WTC11 (cell line): ENCODE results near the gene C14orf93. TPM values are rescaled to one million over a fixed set of nuclear protein-coding genes. Genes with fewer than 3 reads are reported as not detected.

ENCODE experiments used
- ATAC-seq: fragments of 200-7000 bp; cut with Tn5 transposase; 2 replicates; pipeline ENCODE4 v1.10.0; 2021; ENCODE audit warnings: mild to moderate bottlenecking, moderate library complexity
- CTCF ChIA-PET: fragments of 300-600 bp; sonication (Branson Sonifier 250); formaldehyde crosslinking; loops from one replicate; lab custom pipeline; 2021; ENCODE audit warnings: antibody characterized with exemption; lab: Charles Lee
- POLR2A ChIA-PET: fragments of 350-600 bp; sonication (Branson Sonifier 250); formaldehyde crosslinking; loops from one replicate; lab custom pipeline; 2021; ENCODE audit warnings: antibody characterized with exemption; lab: Charles Lee
- DNase-seq: peaks from one replicate; pipeline ENCODE4 v3.0.0; 2021; ENCODE audit warnings: low spot score
- H3K27ac Mint-ChIP-seq: 2 replicates; pipeline ENCODE4 v1.8.0; 2021; ENCODE audit warnings: mixed read lengths
- H3K27me3 Mint-ChIP-seq: 2 replicates; pipeline ENCODE4 v1.8.0; 2021; ENCODE audit warnings: low read depth, mild to moderate bottlenecking, moderate library complexity, mixed read lengths
- H3K36me3 Mint-ChIP-seq: 2 replicates; pipeline ENCODE4 v1.8.0; 2021; ENCODE audit warnings: mixed read lengths
- H3K4me1 Mint-ChIP-seq: 2 replicates; pipeline ENCODE4 v1.8.0; 2022; ENCODE audit warnings: mixed read lengths
- H3K4me3 Mint-ChIP-seq: 2 replicates; pipeline ENCODE4 v1.8.0; 2021; ENCODE audit warnings: mild to moderate bottlenecking, moderate library complexity, mixed read lengths
- H3K9me3 Mint-ChIP-seq: 2 replicates; pipeline ENCODE4 v1.8.0; 2021; ENCODE audit warnings: mixed read lengths
- ATF3 ChIP-seq: sonication (generic); formaldehyde crosslinking; conservative IDR thresholded peaks from 2 replicates; pipeline ENCODE4 v1.8.1; 2022; ENCODE audit warnings: mild to moderate bottlenecking, missing genetic modification reagents
- CREM ChIP-seq: sonication (generic); formaldehyde crosslinking; IDR thresholded peaks from 2 replicates; pipeline ENCODE4 v1.8.1; 2022; ENCODE audit warnings: mild to moderate bottlenecking, missing genetic modification reagents, moderate library complexity
- CTCF ChIP-seq: fragments of 200-600 bp; IDR thresholded peaks from 2 replicates; pipeline ENCODE4 v1.8.0; 2022; ENCODE audit warnings: antibody characterized with exemption
- FOXK1 ChIP-seq: sonication (generic); formaldehyde crosslinking; IDR thresholded peaks from 2 replicates; pipeline ENCODE4 v1.8.0; 2022; ENCODE audit warnings: mild to moderate bottlenecking, moderate library complexity, missing genetic modification reagents
- GABPB1 ChIP-seq: sonication (generic); formaldehyde crosslinking; IDR thresholded peaks from 2 replicates; pipeline ENCODE4 v1.8.1; 2023; ENCODE audit warnings: mild to moderate bottlenecking, missing genetic modification reagents
- JUN ChIP-seq: sonication (generic); formaldehyde crosslinking; IDR thresholded peaks from 2 replicates; pipeline ENCODE4 v1.8.0; 2023; ENCODE audit warnings: mild to moderate bottlenecking, missing genetic modification reagents
- KAT7 ChIP-seq: sonication (generic); formaldehyde crosslinking; IDR thresholded peaks from 2 replicates; pipeline ENCODE4 v1.8.1; 2023; ENCODE audit warnings: missing genetic modification reagents, mild to moderate bottlenecking, borderline replicate concordance
- NFATC4 ChIP-seq: fragments of 250-450 bp; sonication (Bioruptor Pico); IDR thresholded peaks from 2 replicates; pipeline ENCODE4 v1.9.0; 2021; ENCODE audit warnings: mild to moderate bottlenecking
- NR3C1 ChIP-seq: sonication (generic); formaldehyde crosslinking; conservative IDR thresholded peaks from 2 replicates; pipeline ENCODE4 v1.8.1; 2023; ENCODE audit warnings: low read depth, mild to moderate bottlenecking, missing genetic modification reagents
- SOX15 ChIP-seq: fragments of 250-450 bp; sonication (Bioruptor Pico); IDR thresholded peaks from 2 replicates; pipeline ENCODE4 v1.9.0; 2021; ENCODE audit warnings: mild to moderate bottlenecking
- TCF7 ChIP-seq: sonication (generic); formaldehyde crosslinking; IDR thresholded peaks from 2 replicates; pipeline ENCODE4 v1.8.0; 2022; ENCODE audit warnings: mild to moderate bottlenecking, low read depth, missing genetic modification reagents, moderate library complexity
- ZBTB21 ChIP-seq: sonication (generic); formaldehyde crosslinking; IDR thresholded peaks from 2 replicates; pipeline ENCODE4 v1.8.1; 2023; ENCODE audit warnings: mild to moderate bottlenecking, missing genetic modification reagents, borderline replicate concordance
- ZNF138 ChIP-seq: sonication (generic); formaldehyde crosslinking; conservative IDR thresholded peaks from 2 replicates; pipeline ENCODE4 v1.8.1; 2022; ENCODE audit warnings: mild to moderate bottlenecking, moderate library complexity, missing genetic modification reagents
- ZNF232 ChIP-seq: sonication (generic); formaldehyde crosslinking; IDR thresholded peaks from 2 replicates; pipeline ENCODE4 v1.8.0; 2022; ENCODE audit warnings: mild to moderate bottlenecking, missing genetic modification reagents
- ZNF263 ChIP-seq: sonication (generic); formaldehyde crosslinking; IDR thresholded peaks from 2 replicates; pipeline ENCODE4 v1.8.1; 2022; ENCODE audit warnings: low read depth, mild to moderate bottlenecking, moderate library complexity, missing genetic modification reagents
- ZNF281 ChIP-seq: sonication (generic); formaldehyde crosslinking; IDR thresholded peaks from 2 replicates; pipeline ENCODE4 v1.8.0; 2023; ENCODE audit warnings: mild to moderate bottlenecking, missing genetic modification reagents
- ZNF396 ChIP-seq: fragments of 250-450 bp; sonication (Bioruptor Pico); IDR thresholded peaks from 2 replicates; pipeline ENCODE4 v1.8.0; 2021; ENCODE audit warnings: mild to moderate bottlenecking, moderate library complexity, borderline replicate concordance
- ZNF416 ChIP-seq: fragments of 250-450 bp; sonication (Bioruptor Pico); IDR thresholded peaks from 2 replicates; pipeline ENCODE4 v1.9.0; 2021; ENCODE audit warnings: mild to moderate bottlenecking, inconsistent platforms
- ZNF532 ChIP-seq: fragments of 250-450 bp; sonication (Bioruptor Pico); IDR thresholded peaks from 2 replicates; pipeline ENCODE4 v1.9.0; 2021; ENCODE audit warnings: mild to moderate bottlenecking, borderline replicate concordance
- total RNA-seq: library from RNA; stranded (reverse); gene quantifications from 3 replicates; pipeline ENCODE4 v1.2.3, GENCODE V29; 2021
- TF ChIP-seq, protein P1 (sequence below): sonication (generic); formaldehyde crosslinking; IDR thresholded peaks from 2 replicates; pipeline ENCODE4 v1.8.0; 2023; ENCODE audit warnings: missing genetic modification reagents
- TF ChIP-seq, protein P2 (sequence below): sonication (generic); formaldehyde crosslinking; IDR thresholded peaks from 2 replicates; pipeline ENCODE4 v1.8.1; 2023; ENCODE audit warnings: mild to moderate bottlenecking, missing genetic modification reagents, moderate library complexity
- TF ChIP-seq, protein P3 (sequence below): fragments of 250-450 bp; sonication (Bioruptor Pico); IDR thresholded peaks from 2 replicates; pipeline ENCODE4 v1.8.0; 2021; ENCODE audit warnings: mild to moderate bottlenecking

The C14orf93 gene
- total RNA-seq, 1 experiment from 2014 or later: 8.1 TPM

DNA sequence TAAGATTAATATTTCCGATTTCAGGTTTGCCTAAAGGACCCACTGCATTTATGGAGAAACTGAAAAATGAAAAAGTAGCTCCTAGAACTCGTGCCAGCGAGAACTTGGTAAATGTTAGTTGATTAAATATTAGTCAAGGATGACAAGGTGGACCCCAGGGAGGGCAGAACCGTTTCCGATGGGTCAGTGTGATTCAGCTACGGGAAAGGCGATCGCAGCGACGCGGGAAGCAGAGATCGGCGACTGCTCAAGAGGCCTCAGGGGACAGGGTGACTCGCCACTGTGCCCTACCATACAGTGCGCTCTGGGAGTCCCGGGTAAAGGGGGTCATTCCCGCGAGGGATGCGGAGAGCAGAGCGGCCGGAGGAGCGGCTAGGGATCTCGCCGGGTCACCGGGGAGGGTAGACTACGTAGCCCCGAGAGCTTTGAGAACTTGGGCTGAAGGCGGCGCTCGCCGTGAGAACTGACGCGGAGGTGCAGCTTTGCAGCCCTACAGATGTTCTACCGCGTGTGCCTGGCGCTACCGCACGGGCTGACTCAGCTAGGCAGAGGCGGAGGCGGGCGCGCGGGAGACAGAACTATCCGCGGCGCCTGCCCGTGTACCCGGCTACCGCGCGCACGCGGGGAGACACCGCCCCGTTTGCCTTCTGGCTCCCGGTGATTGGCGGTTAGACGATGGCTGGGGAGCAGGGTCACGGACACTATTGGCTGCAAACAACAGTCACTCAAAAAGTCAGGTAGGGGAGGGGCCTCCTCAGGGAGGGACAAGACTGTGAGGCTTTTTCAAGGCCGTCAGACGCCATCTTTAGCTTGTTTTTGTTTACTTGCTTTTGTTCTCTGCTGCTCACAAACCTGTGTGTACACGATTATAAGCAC is 3.2 kb downstream of the C14orf93 start:
- H3K9me3 Mint-ChIP-seq: peaks cover 9% of the 10 kb centered on the region
- H3K27ac Mint-ChIP-seq: peak overlapping the region; percentile 100
- H3K4me3 Mint-ChIP-seq: peak overlapping the region; percentile 91
- ChIA-PET CTCF (interaction anchor here (0.9 to 3.9 kb wide), 20 partner anchors 10 to 532 kb away, joined by 3 to 75 read pairs (median 6); partner anchors contain the start of genes ACIN1, AJUBA, C14orf119 and CDH24), POLR2A (interaction anchor here (0.7 to 2.5 kb wide), 15 partner anchors 8 to 314 kb away, joined by 3 to 23 read pairs (median 8); partner anchors contain the start of genes ACIN1, AJUBA, C14orf119 and HAUS4)
- no peaks in the 10 kb centered on the region; the same call in 1 of the 2 replicates for H3K36me3 Mint-ChIP-seq
- no peaks in the 10 kb centered on the region for H3K27me3 Mint-ChIP-seq
- DNase-seq (peak; percentile 96), ATAC-seq (peak; percentile 97)
- peaks cover 31% of the 10 kb centered on the region for H3K4me1 Mint-ChIP-seq
- TF ChIP-seq, protein P1, sequence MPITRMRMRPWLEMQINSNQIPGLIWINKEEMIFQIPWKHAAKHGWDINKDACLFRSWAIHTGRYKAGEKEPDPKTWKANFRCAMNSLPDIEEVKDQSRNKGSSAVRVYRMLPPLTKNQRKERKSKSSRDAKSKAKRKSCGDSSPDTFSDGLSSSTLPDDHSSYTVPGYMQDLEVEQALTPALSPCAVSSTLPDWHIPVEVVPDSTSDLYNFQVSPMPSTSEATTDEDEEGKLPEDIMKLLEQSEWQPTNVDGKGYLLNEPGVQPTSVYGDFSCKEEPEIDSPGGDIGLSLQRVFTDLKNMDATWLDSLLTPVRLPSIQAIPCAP: no peak
- TF ChIP-seq KAT7 (CRISPR knock-in tag) (0 out of 2 replicates have a peak, but pooled peaks have one; percentile 75), FOXK1 (CRISPR knock-in tag) (peak; percentile 63; the same call in 1 of the 2 replicates), ZNF281 (no peak), SOX15 (CRISPR knock-in tag) (no peak), ATF3 (CRISPR knock-in tag) (no peak), JUN (CRISPR knock-in tag) (peak; percentile 85; the same call in 1 of the 2 replicates), TCF7 (CRISPR knock-in tag) (no peak; the same call in 1 of the 2 replicates), ZNF232 (no peak; the same call in 1 of the 2 replicates), NR3C1 (CRISPR knock-in tag) (no peak), ZNF263 (0 out of 2 replicates have a peak, but pooled peaks have one; percentile 41), ZNF532 (CRISPR knock-in tag) (no peak), NFATC4 (CRISPR knock-in tag) (no peak), ZNF416 (CRISPR knock-in tag) (no peak), ZBTB21 (no peak), ZNF138 (CRISPR knock-in tag) (no peak), CREM (CRISPR knock-in tag) (peak; percentile 25; the same call in 1 of the 2 replicates), ZNF396 (CRISPR knock-in tag) (0 out of 2 replicates have a peak, but pooled peaks have one; percentile 41), CTCF (no peak), GABPB1 (peak; percentile 90)
- TF ChIP-seq, protein P2, sequence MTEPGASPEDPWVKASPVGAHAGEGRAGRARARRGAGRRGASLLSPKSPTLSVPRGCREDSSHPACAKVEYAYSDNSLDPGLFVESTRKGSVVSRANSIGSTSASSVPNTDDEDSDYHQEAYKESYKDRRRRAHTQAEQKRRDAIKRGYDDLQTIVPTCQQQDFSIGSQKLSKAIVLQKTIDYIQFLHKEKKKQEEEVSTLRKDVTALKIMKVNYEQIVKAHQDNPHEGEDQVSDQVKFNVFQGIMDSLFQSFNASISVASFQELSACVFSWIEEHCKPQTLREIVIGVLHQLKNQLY (CRISPR knock-in tag): no peak
- TF ChIP-seq, protein P3, sequence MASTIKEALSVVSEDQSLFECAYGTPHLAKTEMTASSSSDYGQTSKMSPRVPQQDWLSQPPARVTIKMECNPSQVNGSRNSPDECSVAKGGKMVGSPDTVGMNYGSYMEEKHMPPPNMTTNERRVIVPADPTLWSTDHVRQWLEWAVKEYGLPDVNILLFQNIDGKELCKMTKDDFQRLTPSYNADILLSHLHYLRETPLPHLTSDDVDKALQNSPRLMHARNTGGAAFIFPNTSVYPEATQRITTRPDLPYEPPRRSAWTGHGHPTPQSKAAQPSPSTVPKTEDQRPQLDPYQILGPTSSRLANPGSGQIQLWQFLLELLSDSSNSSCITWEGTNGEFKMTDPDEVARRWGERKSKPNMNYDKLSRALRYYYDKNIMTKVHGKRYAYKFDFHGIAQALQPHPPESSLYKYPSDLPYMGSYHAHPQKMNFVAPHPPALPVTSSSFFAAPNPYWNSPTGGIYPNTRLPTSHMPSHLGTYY (CRISPR knock-in tag): no peak
